GM18870 (cell line): ENCODE results near the gene MYL5.
"Not testable (repeated sequence)": the region's sequence is repeated elsewhere in the genome, so short reads cannot be mapped to it uniquely, and the experiment has no call there.

Source experiments
- ATAC-seq: cut with Tn5 transposase; IDR thresholded peaks from one replicate; pipeline ENCODE4 v1.9.1; 2021; ENCODE audit warnings: moderate library complexity; ENCODE audit not compliant: unreplicated experiment

MYL5 gene

GRCh38 chr4:656436-657337 lies 17.7 kb upstream of the MYL5 start:
- no peak for ATAC-seq

GRCh38 chr4:657338-657833 lies 17.0 kb upstream of the MYL5 start:
- ATAC-seq = no peak

GRCh38 chr4:657834-658667 lies 16.3 kb upstream of the MYL5 start:
- ATAC-seq = no peak

- ATAC-seq = no peak
These were observed 15.4 kb upstream of the MYL5 start for GRCh38 chr4:658681-659667.

GRCh38 chr4:659851-660250 lies 14.5 kb upstream of the MYL5 start:
- ATAC-seq = no peak

DNA sequence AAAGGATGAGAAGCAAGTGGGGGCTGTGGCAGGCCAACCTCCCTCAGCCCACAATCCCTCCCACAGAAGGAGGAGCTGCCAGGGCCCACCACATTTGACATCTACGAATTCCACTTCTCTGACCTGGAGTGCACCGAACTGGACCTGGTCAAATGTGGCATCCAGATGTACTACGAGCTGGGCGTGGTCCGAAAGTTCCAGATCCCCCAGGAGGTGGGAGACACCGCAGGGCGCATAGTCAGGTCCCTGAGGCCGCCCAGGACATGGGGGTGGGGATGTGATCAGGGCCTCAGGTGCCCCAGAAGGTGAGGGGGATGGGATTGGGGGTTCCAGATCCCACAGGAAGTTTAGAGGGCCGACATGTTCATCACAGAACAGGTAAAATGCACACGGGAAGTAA lies 13.9 kb upstream of the MYL5 start:
- ATAC-seq = no peak

DNA sequence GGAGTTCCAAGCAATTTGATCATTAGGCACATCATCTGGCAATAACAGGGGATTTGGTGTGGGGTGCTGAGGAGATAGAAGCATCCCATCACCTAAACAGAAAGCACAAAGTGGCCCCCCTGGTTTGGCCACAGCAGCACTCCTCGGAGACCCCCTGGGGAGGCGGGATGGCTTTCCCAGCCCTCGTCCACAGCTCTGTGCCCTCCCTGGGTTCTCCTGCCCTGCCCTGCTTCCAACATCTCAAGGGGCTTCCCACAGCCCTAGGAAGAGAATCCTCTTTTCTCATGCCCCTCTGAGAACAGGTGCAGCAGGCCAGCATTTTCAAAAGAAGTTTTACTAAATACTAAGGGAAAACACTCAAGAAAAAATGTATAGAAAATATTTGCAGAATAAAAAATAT lies 13.1 kb upstream of the MYL5 start:
- ATAC-seq = no peak

- ATAC-seq = no peak
These were observed 12.2 kb upstream of the MYL5 start for GRCh38 chr4:661881-662761.

DNA sequence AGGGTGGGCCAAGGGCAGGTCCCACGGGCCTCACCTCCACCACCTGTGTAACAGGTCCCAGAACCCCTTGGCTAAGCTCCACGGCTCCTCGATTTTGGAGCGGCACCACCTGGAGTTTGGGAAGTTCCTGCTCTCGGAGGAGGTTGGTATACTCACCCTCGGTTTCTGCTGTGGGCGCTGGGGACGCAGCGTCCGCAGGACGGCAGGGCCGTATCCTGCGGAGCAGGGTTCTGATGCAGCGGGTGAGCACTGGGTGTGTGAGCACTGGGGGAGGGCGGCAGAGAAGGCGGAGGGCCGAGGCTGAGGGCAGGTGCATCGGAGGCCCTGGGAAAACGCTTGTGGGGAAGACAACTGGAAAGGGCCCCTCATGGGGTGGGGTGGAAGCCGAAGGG lies 11.3 kb upstream of the MYL5 start:
- no peak for ATAC-seq

- no peak for ATAC-seq
These were observed 10.6 kb upstream of the MYL5 start for GRCh38 chr4:663438-664428.

- ATAC-seq = no peak
These were observed 9.6 kb upstream of the MYL5 start for GRCh38 chr4:664713-665231.

- no peak for ATAC-seq
These were observed 9.0 kb upstream of the MYL5 start for GRCh38 chr4:665381-665750.

DNA sequence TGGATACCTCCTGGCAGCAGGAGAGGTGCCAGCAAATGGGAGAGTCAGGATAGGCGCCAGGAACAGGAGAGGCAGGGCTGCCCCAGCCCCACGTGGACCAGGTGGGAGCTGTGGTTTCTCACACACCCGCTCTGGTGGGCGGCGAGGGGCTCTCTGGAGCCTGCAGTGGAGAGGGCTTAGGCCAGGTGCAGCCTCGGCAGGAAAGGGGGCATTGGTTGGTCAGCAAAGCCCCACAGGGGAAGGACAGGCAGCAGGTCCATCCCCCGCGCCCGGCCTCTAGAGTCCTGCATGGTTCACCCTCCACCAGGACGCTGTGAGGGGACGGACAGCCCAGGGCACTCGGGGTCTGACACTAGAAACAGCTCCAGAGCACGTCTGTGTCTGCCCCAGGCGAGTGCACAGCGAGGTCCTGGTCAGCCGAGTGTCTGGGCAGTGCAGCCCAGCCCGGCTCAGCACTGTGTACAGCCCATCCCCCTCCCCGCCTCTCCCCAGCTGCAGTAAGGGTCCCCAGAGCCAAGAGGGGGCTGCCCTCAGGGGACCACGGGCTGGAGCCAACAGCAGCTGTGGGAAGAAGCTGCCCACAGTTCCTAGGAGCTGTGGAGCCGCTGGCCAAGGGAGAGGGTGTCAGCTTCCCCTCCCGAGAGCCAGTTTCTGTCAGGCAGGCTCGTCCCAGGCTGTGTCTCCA lies 8.4 kb upstream of the MYL5 start:
- no peak for ATAC-seq

DNA sequence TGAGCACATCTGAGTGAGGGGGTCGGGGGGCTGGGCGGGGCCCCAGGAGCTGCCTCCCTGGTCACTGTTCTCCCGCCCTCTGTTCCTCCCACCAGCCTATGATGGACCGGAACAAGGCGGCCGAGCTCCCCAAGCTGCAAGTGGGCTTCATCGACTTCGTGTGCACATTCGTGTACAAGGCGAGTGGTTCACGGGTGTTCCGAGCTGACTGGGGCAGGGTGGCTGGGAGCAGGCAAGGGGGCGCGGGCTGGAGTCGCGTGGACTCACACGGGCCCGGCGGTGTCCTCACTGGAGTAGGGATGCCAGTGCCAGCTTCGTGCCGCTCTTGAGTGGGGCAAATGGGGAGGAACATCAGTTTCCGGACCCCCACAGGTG lies 7.9 kb upstream of the MYL5 start:
- ATAC-seq = no peak

- no peak for ATAC-seq
These were observed 7.4 kb upstream of the MYL5 start for GRCh38 chr4:666822-667544.

DNA sequence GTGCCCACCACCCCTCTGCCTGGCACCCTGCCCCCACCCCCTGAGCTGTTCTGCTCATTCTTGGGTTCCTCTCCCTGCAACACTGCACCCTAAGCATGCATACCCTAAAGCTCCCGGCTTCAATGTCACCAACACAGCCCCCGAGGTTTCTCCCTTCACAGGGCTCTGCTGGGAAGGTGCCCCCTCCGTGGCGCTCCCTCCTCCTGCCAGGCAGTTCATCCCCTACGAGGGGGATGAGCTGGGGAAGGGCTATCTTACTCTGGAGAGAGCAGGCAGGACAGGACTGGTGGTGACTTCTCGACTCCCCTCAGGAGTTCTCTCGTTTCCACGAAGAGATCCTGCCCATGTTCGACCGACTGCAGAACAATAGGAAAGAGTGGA lies 6.8 kb upstream of the MYL5 start:
- ATAC-seq = no peak

DNA sequence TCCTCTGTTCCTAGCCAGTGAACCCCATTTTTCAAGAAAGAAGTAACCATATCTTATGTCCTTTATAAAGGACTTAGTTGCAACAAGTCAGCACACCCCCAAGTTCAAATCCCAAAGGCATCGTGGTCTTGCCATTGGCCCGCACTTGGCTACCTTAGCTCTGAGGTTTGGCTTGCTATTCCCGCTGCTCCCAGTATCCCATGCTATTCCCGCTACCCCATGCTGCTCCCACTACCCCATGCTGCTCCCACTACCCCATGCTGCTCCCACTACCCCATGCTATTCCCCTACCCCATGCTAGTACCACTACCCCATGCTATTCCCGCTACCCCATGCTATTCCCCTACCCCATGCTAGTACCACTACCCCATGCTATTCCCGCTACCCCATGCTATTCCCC lies 6.1 kb upstream of the MYL5 start:
- ATAC-seq = not testable (repeated sequence)
